Transverse colon (tissue), 4 donors: ENCODE results near the gene SEBOX. TPM values are rescaled to one million over a fixed set of nuclear protein-coding genes. Genes with fewer than 3 reads are reported as not detected.

Experiments used
- DNase-seq: peaks from one replicate; pipeline ENCODE4 v3.0.0-alpha.2; 2019
- H3K27ac ChIP-seq, 4 donors: fragments of 200-600 bp; sonication (generic); 2 replicates each; pipeline ENCODE4 v1.5.1; 2016 to 2018; ENCODE audit warnings: inconsistent platforms in 4 of 4
- H3K27me3 ChIP-seq: fragments of 200-600 bp; sonication (generic); 2 replicates; pipeline ENCODE4 v1.5.1; 2017; ENCODE audit warnings: inconsistent platforms
- H3K36me3 ChIP-seq, 4 donors: fragments of 200-600 bp; sonication (generic); 2 replicates each; pipeline ENCODE4 v1.5.1; 2017 to 2019; ENCODE audit warnings: inconsistent platforms in 4 of 4
- H3K4me1 ChIP-seq, 4 donors: fragments of 200-600 bp; sonication (generic); 2 replicates each; pipeline ENCODE4 v1.5.1; 2017 to 2020; ENCODE audit warnings: inconsistent platforms in 4 of 4
- H3K4me3 ChIP-seq, 4 donors: fragments of 200-600 bp; sonication (generic); 1 replicate in 1 of 4; 2 replicates in 3 of 4; pipeline versions ENCODE4 v1.5.1 to v1.6.1; 2017 to 2019; ENCODE audit warnings: inconsistent platforms in 4 of 4
- H3K9me3 ChIP-seq, 2 donors: fragments of 200-600 bp; sonication (generic); 2 replicates each; pipeline ENCODE4 v1.5.1; 2017 to 2019; ENCODE audit warnings: inconsistent platforms in 2 of 2
- CTCF ChIP-seq, 5 experiments: fragments of 200-600 bp in 3 of 5; fragments of 450-650 bp in 2 of 5; sonication (generic) in 3 of 5; IDR thresholded peaks; 1 replicate in 2 of 5; 2 replicates in 3 of 5; pipeline ENCODE4 v1.5.1; 2016 to 2017; ENCODE audit warnings: antibody characterized with exemption in 5 of 5, inconsistent platforms in 3 of 5, mild to moderate bottlenecking in 2 of 5, moderate library complexity in 1 of 5
- EP300 ChIP-seq: sonication (generic); formaldehyde crosslinking; IDR thresholded peaks from one replicate; pipeline ENCODE4 v1.6.1; 2017; ENCODE audit warnings: antibody characterized with exemption, low read depth
- POLR2A ChIP-seq: fragments of 450-650 bp; IDR thresholded peaks from one replicate; pipeline ENCODE4 v1.6.1; 2016; ENCODE audit warnings: antibody characterized with exemption, mild to moderate bottlenecking, moderate library complexity
- POLR2AphosphoS5 ChIP-seq, 3 donors: sonication (generic); formaldehyde crosslinking; IDR thresholded peaks; one replicate each; pipeline ENCODE4 v1.6.1; 2016; ENCODE audit warnings: antibody characterized with exemption in 3 of 3
- WGBS, 2 donors: methylation state at CpG; one replicate each; pipeline ENCODE4 v1.1.5; 2018; ENCODE audit warnings: low coverage in 1 of 2; 5-methylcytosine and 5-hydroxymethylcytosine counted together
- in situ Hi-C, 4 donors: fragments of 200-750 bp; cut with MboI; loops; one replicate each; pipeline versions ENCODE4 v1.15.0 to v1.15.1; 2017; ENCODE audit warnings: low sequenced_read_pairs in 3 of 4, low pct_ligation_motif_present in 1 of 4, low pct_unique_long_range_greater_than_20kb in 1 of 4
- intact Hi-C: fragments of 100-400 bp; cut with DNase I; formaldehyde crosslinking; loops from one replicate; pipeline ENCODE4 v1.15.1; 2023; ENCODE audit warnings: low total_unique reads
- total RNA-seq, 4 donors: library from RNA; depleted of rRNA; stranded (reverse); fragments of >200 nt; gene quantifications; one replicate each; pipeline ENCODE4 v1.1.0, GENCODE V29; 2016

The SEBOX gene
- total RNA-seq, 4 donors from 2014 or later = not detected

GRCh38 chr17:28379814-28380801, 15.1 kb upstream of the SEBOX start:
- intact Hi-C loops = loop anchor here (5.0 kb wide), 1 partner anchor 162 kb away; no protein-coding TSS in a partner anchor
- Histone ChIP-seq H3K27ac (no peak overlapping the region), H3K27me3 (no peaks in the 10 kb centered on the region), H3K36me3 (no peaks in the 10 kb centered on the region), H3K4me1 (peaks cover 0 to 15% (median 6%) of the 10 kb centered on the region in 4 donors), H3K9me3 (no peaks in the 10 kb centered on the region), H3K4me3 (no peak overlapping the region)
- in situ Hi-C loops = no loop called here
- TF ChIP-seq POLR2A (no peak), POLR2AphosphoS5 (IDR thresholded peaks at IDR 0.05) (no peak), CTCF (IDR thresholded peaks at IDR 0.05) (no peak), EP300 (no peak)
- DNase-seq = no peak
- 86 to 89% methylated on average over 4 to 10 of the region's 10 CpGs for WGBS, 2 donors

- WGBS, 2 donors = 80 to 89% methylated on average over 2 to 6 of the region's 6 CpGs
- H3K9me3 ChIP-seq = no peaks in the 10 kb centered on the region
- H3K27ac ChIP-seq = no peak overlapping the region
- H3K36me3 ChIP-seq = no peaks in the 10 kb centered on the region
- peaks cover 8 to 20% (median 15%) of the 10 kb centered on the region in 4 donors for H3K4me1 ChIP-seq
- H3K27me3 ChIP-seq = peaks cover 18% of the 10 kb centered on the region
- intact Hi-C loops (no loop called here), in situ Hi-C loops (no loop called here)
- no peak for DNase-seq
- no peak for TF ChIP-seq CTCF (IDR thresholded peaks at IDR 0.05)
- no peak for TF ChIP-seq EP300
- no peak for TF ChIP-seq POLR2A
- TF ChIP-seq POLR2AphosphoS5 (IDR thresholded peaks at IDR 0.05) = no peak
- H3K4me3 ChIP-seq = peak overlapping the region in 1 of 4 donors; percentile 56
Measured at GRCh38 chr17:28372945-28373274, 7.9 kb upstream of the SEBOX start.

- Histone ChIP-seq H3K4me3 (peak overlapping the region; percentile 10 to 56 (median 44)), H3K27me3 (peaks cover 18% of the 10 kb centered on the region), H3K36me3 (no peaks in the 10 kb centered on the region), H3K27ac (peak overlapping the region; percentile 59 to 77 (median 74)), H3K4me1 (peaks cover 8 to 20% (median 15%) of the 10 kb centered on the region in 4 donors), H3K9me3 (no peaks in the 10 kb centered on the region)
- intact Hi-C loops = no loop called here
- no peak for DNase-seq
- TF ChIP-seq POLR2A (no peak), POLR2AphosphoS5 (IDR thresholded peaks at IDR 0.05) (no peak), EP300 (no peak), CTCF (IDR thresholded peaks at IDR 0.05) (no peak)
- in situ Hi-C loops = no loop called here
- 18 to 80% methylated on average over 2 to 26 of the region's 53 CpGs for WGBS, 2 donors
Measured at GRCh38 chr17:28372203-28372944, 7.4 kb upstream of the SEBOX start.
